ENCODE results near the gene MEPCE.

Gene MEPCE

GRCh38 chr7:100469227-100470044 is 39.8 kb downstream of the MEPCE start:
- H2BK120ac ChIP-seq (ENCODE audit: low read depth, low read length): no peak overlapping the region

GRCh38 chr7:100471021-100471420 is 41.4 kb downstream of the MEPCE start:
- peaks cover 1% of the 10 kb centered on the region for H3K79me1 ChIP-seq (ENCODE audit: low read depth, low read length)
- H2AK5ac ChIP-seq (ENCODE audit: low read depth, low read length): no peak overlapping the region
- no peak overlapping the region for H3K18ac ChIP-seq (ENCODE audit: low read length)

More at GRCh38 chr7:100469227-100470044, 39.8 kb downstream of the MEPCE start:
- Histone ChIP-seq H3K4me3 (ENCODE audit: low read length in 2 of 2) (no peak overlapping the region), H4K8ac (ENCODE audit: low read depth, low read length) (peak overlapping the region; percentile 43), H3K18ac (ENCODE audit: low read length) (peak overlapping the region; percentile 93), H2AFZ (ENCODE audit: low read length) (no peak overlapping the region), H3K9me3 (replicated peaks in 1 of 2; ENCODE audit: control insufficient read depth in 2 of 2, insufficient read depth in 1 of 2, low read depth in 1 of 2, low read length in 2 of 2) (no peaks in the 10 kb centered on the region), H4K91ac (ENCODE audit: low read depth, low read length, poor library complexity) (no peak overlapping the region), H3K79me1 (ENCODE audit: low read depth, low read length) (peaks cover 1% of the 10 kb centered on the region), H3K14ac (ENCODE audit: low read length) (peak overlapping the region; percentile 56), H3K27ac (replicated peaks; ENCODE audit: low read length) (no peak overlapping the region), H2AK5ac (ENCODE audit: low read depth, low read length) (peak overlapping the region; percentile 88), H3K27me3 (ENCODE audit: control insufficient read depth in 3 of 3, insufficient read depth in 3 of 3, low read depth in 1 of 3, low read length in 3 of 3) (no peaks in the 10 kb centered on the region), H3K23ac (ENCODE audit: low read depth, low read length, poor library complexity) (peak overlapping the region; percentile 89), H3K36me3 (replicated peaks in 1 of 2; ENCODE audit: control insufficient read depth in 2 of 2, insufficient read depth in 2 of 2, low read length in 2 of 2) (peaks cover 7 to 42% of the 10 kb centered on the region in 2 donors), H3K4ac (ENCODE audit: low read length) (no peak overlapping the region), H3K9ac (ENCODE audit: low read depth, low read length, poor library complexity) (peak overlapping the region; percentile 44), H2BK5ac (ENCODE audit: low read length) (peak overlapping the region; percentile 66), H2BK12ac (ENCODE audit: low read length) (peak overlapping the region; percentile 41), H3K4me1 (ENCODE audit: control insufficient read depth in 2 of 2, insufficient read depth in 1 of 2, low read depth in 1 of 2, low read length in 2 of 2) (peaks cover 4% of the 10 kb centered on the region in 2 donors), H2BK15ac (ENCODE audit: low read length) (no peak overlapping the region), H3K4me2 (ENCODE audit: insufficient read depth, low read length, poor library complexity, severe bottlenecking) (no peak overlapping the region)
- WGBS, 2 donors (ENCODE audit: extremely low coverage in 2 of 2, insufficient read length in 2 of 2, insufficient replicate concordance in 1 of 2): no CpG with 5 or more reads among the region's 13 CpGs
- DNase-seq (ENCODE audit: low spot score): peak; percentile 77

DNA sequence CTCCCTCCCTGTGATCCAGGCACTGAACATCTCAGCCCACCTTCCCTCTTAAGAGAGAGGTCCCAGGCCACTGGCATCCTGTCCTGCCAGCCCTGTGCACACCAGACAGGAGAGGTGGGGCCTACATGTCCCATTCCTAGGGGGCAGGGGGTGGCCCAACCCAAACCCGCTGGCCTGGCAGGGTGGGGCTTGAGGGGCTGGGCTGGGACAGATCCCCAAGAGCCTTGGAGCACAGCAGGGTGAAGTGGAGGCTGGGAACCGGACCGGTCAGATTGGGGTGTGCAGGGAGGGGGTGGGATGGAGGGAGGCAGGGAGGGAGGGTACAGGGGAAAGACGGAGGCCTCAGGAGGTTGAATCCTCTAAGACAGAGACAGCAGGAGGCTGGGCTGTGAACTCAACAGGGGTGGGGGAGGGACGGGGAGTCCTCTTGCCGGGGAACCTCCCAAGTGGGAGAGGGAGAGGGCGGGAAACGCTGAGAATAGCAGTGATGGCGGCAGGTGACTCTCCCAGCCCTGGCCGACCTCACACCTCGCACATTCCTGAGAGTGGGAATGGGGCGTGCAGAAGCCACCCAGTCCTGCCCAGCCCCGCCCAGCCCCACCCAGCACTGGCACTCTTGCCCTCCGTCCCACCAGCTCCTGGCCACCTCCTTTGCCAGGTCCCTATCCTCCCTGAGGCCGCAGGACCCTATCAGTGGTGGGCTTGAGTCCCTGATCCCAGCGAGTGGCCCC is 42.7 kb downstream of the MEPCE start:
- H2BK5ac ChIP-seq (ENCODE audit: low read length): peak overlapping the region; percentile 53
- no peak overlapping the region for H2AFZ ChIP-seq (ENCODE audit: low read length)
- H3K9ac ChIP-seq (ENCODE audit: low read depth, low read length, poor library complexity): no peak overlapping the region
- no peak overlapping the region for H3K4me2 ChIP-seq (ENCODE audit: insufficient read depth, low read length, poor library complexity, severe bottlenecking)
- H2AK5ac ChIP-seq (ENCODE audit: low read depth, low read length): no peak overlapping the region
- H3K36me3 ChIP-seq (replicated peaks in 1 of 2; ENCODE audit: control insufficient read depth in 2 of 2, insufficient read depth in 2 of 2, low read length in 2 of 2): peaks cover 6 to 45% of the 10 kb centered on the region in 2 donors
- peak overlapping the region; percentile 71 for H3K18ac ChIP-seq (ENCODE audit: low read length)
- no peak overlapping the region for H3K4me3 ChIP-seq (ENCODE audit: low read length in 2 of 2)
- peak overlapping the region; percentile 65 for H3K23ac ChIP-seq (ENCODE audit: low read depth, low read length, poor library complexity)
- peak overlapping the region; percentile 16 for H2BK12ac ChIP-seq (ENCODE audit: low read length)
- peaks cover 4% of the 10 kb centered on the region for H3K79me1 ChIP-seq (ENCODE audit: low read depth, low read length)
- peaks cover 9 to 23% of the 10 kb centered on the region in 2 donors for H3K4me1 ChIP-seq (ENCODE audit: control insufficient read depth in 2 of 2, insufficient read depth in 1 of 2, low read depth in 1 of 2, low read length in 2 of 2)
- H3K27ac ChIP-seq (replicated peaks; ENCODE audit: low read length): no peak overlapping the region
- H2BK15ac ChIP-seq (ENCODE audit: low read length): no peak overlapping the region
- no peak overlapping the region for H4K8ac ChIP-seq (ENCODE audit: low read depth, low read length)
- DNase-seq (ENCODE audit: low spot score): no peak
- no peaks in the 10 kb centered on the region for H3K27me3 ChIP-seq (ENCODE audit: control insufficient read depth in 3 of 3, insufficient read depth in 3 of 3, low read depth in 1 of 3, low read length in 3 of 3)
- no CpG with 5 or more reads among the region's 16 CpGs for WGBS, 2 donors (ENCODE audit: extremely low coverage in 2 of 2, insufficient read length in 2 of 2, insufficient replicate concordance in 1 of 2)
- no peak overlapping the region for H2BK120ac ChIP-seq (ENCODE audit: low read depth, low read length)
- no peaks in the 10 kb centered on the region for H3K9me3 ChIP-seq (replicated peaks in 1 of 2; ENCODE audit: control insufficient read depth in 2 of 2, insufficient read depth in 1 of 2, low read depth in 1 of 2, low read length in 2 of 2)
- no peak overlapping the region for H3K14ac ChIP-seq (ENCODE audit: low read length)
- H4K91ac ChIP-seq (ENCODE audit: low read depth, low read length, poor library complexity): no peak overlapping the region
- H3K4ac ChIP-seq (ENCODE audit: low read length): no peak overlapping the region

More at GRCh38 chr7:100471021-100471420, 41.4 kb downstream of the MEPCE start:
- WGBS, 2 donors (ENCODE audit: extremely low coverage in 2 of 2, insufficient read length in 2 of 2, insufficient replicate concordance in 1 of 2): no CpG with 5 or more reads among the region's 4 CpGs
- H2BK15ac ChIP-seq (ENCODE audit: low read length): no peak overlapping the region
- no peak overlapping the region for H2BK5ac ChIP-seq (ENCODE audit: low read length)
- H2BK120ac ChIP-seq (ENCODE audit: low read depth, low read length): no peak overlapping the region
- peaks cover 8 to 12% of the 10 kb centered on the region in 2 donors for H3K4me1 ChIP-seq (ENCODE audit: control insufficient read depth in 2 of 2, insufficient read depth in 1 of 2, low read depth in 1 of 2, low read length in 2 of 2)
- no peaks in the 10 kb centered on the region for H3K9me3 ChIP-seq (replicated peaks in 1 of 2; ENCODE audit: control insufficient read depth in 2 of 2, insufficient read depth in 1 of 2, low read depth in 1 of 2, low read length in 2 of 2)
- H3K4me2 ChIP-seq (ENCODE audit: insufficient read depth, low read length, poor library complexity, severe bottlenecking): no peak overlapping the region
- no peak for DNase-seq (ENCODE audit: low spot score)
- no peak overlapping the region for H4K91ac ChIP-seq (ENCODE audit: low read depth, low read length, poor library complexity)
- H3K27ac ChIP-seq (replicated peaks; ENCODE audit: low read length): no peak overlapping the region
- no peak overlapping the region for H2AFZ ChIP-seq (ENCODE audit: low read length)
- H2BK12ac ChIP-seq (ENCODE audit: low read length): no peak overlapping the region
- no peak overlapping the region for H4K8ac ChIP-seq (ENCODE audit: low read depth, low read length)
- no peak overlapping the region for H3K4ac ChIP-seq (ENCODE audit: low read length)
- no peak overlapping the region for H3K14ac ChIP-seq (ENCODE audit: low read length)
- H3K36me3 ChIP-seq (replicated peaks in 1 of 2; ENCODE audit: control insufficient read depth in 2 of 2, insufficient read depth in 2 of 2, low read length in 2 of 2): peaks cover 6 to 41% of the 10 kb centered on the region in 2 donors
- H3K23ac ChIP-seq (ENCODE audit: low read depth, low read length, poor library complexity): no peak overlapping the region
- no peak overlapping the region for H3K4me3 ChIP-seq (ENCODE audit: low read length in 2 of 2)
- H3K27me3 ChIP-seq (ENCODE audit: control insufficient read depth in 3 of 3, insufficient read depth in 3 of 3, low read depth in 1 of 3, low read length in 3 of 3): no peaks in the 10 kb centered on the region
- no peak overlapping the region for H3K9ac ChIP-seq (ENCODE audit: low read depth, low read length, poor library complexity)
